GM19240 (cell line): ENCODE results near the gene ANTXR1.

Source experiments
- DNase-seq: peaks from one replicate; pipeline ENCODE4 v3.0.0; 2011; ENCODE audit warnings: low spot score; ENCODE audit not compliant: insufficient read length

The ANTXR1 gene

GRCh38 chr2:69033461-69034095 lies 20.6 kb downstream of the ANTXR1 start:
- DNase-seq: no peak

GRCh38 chr2:69034122-69034521 lies 21.1 kb downstream of the ANTXR1 start:
- DNase-seq: no peak

- no peak for DNase-seq
Observed at GRCh38 chr2:69034845-69035244, 21.9 kb downstream of the ANTXR1 start.

GRCh38 chr2:69036926-69037325 lies 23.9 kb downstream of the ANTXR1 start:
- no peak for DNase-seq

GRCh38 chr2:69041214-69041613 lies 28.2 kb downstream of the ANTXR1 start:
- DNase-seq: no peak

- no peak for DNase-seq
Observed at GRCh38 chr2:69043736-69044400, 30.9 kb downstream of the ANTXR1 start.

- no peak for DNase-seq
Observed at GRCh38 chr2:69046221-69046662, 33.3 kb downstream of the ANTXR1 start.

- DNase-seq: no peak
Observed at GRCh38 chr2:69047625-69048145, 34.7 kb downstream of the ANTXR1 start.

GRCh38 chr2:69050802-69051201 lies 37.8 kb downstream of the ANTXR1 start:
- no peak for DNase-seq

- no peak for DNase-seq
Observed at GRCh38 chr2:69053416-69053965, 40.5 kb downstream of the ANTXR1 start.

- DNase-seq: peak; percentile 3
Observed at GRCh38 chr2:69054431-69054830, 41.5 kb downstream of the ANTXR1 start.

GRCh38 chr2:69055688-69056470 lies 42.9 kb downstream of the ANTXR1 start:
- no peak for DNase-seq

- no peak for DNase-seq
Observed at GRCh38 chr2:69057660-69058059, 44.7 kb downstream of the ANTXR1 start.

- no peak for DNase-seq
Observed at GRCh38 chr2:69059731-69060290, 46.8 kb downstream of the ANTXR1 start.

- no peak for DNase-seq
Observed at GRCh38 chr2:69060938-69061501, 48.0 kb downstream of the ANTXR1 start.

- DNase-seq: no peak
Observed at GRCh38 chr2:69061525-69061924, 48.5 kb downstream of the ANTXR1 start.

GRCh38 chr2:69062307-69062962 lies 49.5 kb downstream of the ANTXR1 start:
- no peak for DNase-seq

GRCh38 chr2:69065735-69066336 lies 52.9 kb downstream of the ANTXR1 start:
- no peak for DNase-seq

GRCh38 chr2:69067026-69067630 lies 54.1 kb downstream of the ANTXR1 start:
- no peak for DNase-seq

GRCh38 chr2:69067866-69068265 lies 54.9 kb downstream of the ANTXR1 start:
- no peak for DNase-seq
